Stimulated activated naive CD8-positive, alpha-beta T cell treated with anti-CD3 and anti-CD28 coated beads, Interleukin-15, amount 100 ng/mL, for 72 hours (primary cell): ENCODE results near the gene IL17RA.
"Not testable (repeated sequence)": the region's sequence is repeated elsewhere in the genome, so short reads cannot be mapped to it uniquely, and the experiment has no call there.

Experiments
- ATAC-seq: fragments of 150-1000 bp; cut with Tn5 transposase; 2 replicates; pipeline ENCODE4 v1.10.0; 2021; ENCODE audit warnings: mild to moderate bottlenecking, moderate library complexity
- DNase-seq, 2 donors: peaks; one replicate each; pipeline ENCODE4 v3.0.0; 2021 to 2022
- H3K27ac Mint-ChIP-seq, 2 donors: one replicate each; pipeline ENCODE4 v1.8.0; 2022; ENCODE audit warnings: mild to moderate bottlenecking in 2 of 2, mixed read lengths in 2 of 2, moderate library complexity in 2 of 2
- H3K27me3 Mint-ChIP-seq: one replicate; pipeline ENCODE4 v1.8.0; 2022; ENCODE audit warnings: mixed read lengths
- H3K4me1 Mint-ChIP-seq: one replicate; pipeline ENCODE4 v1.8.0; 2022; ENCODE audit warnings: mild to moderate bottlenecking, mixed read lengths
- H3K4me3 Mint-ChIP-seq, 2 donors: one replicate each; pipeline ENCODE4 v1.8.0; 2022; ENCODE audit warnings: mild to moderate bottlenecking in 2 of 2, mixed read lengths in 2 of 2, moderate library complexity in 1 of 2
- H3K9me3 Mint-ChIP-seq, 2 donors: one replicate each; pipeline ENCODE4 v1.8.0; 2022; ENCODE audit warnings: mixed read lengths in 2 of 2

IL17RA gene

GRCh38 chr22:17143101-17143500 lies 58.3 kb downstream of the IL17RA start:
- no peak for ATAC-seq
- peaks cover 5% of the 10 kb centered on the region for H3K4me1 Mint-ChIP-seq
- H3K9me3 Mint-ChIP-seq = no peaks in the 10 kb centered on the region
- H3K27ac Mint-ChIP-seq = peak overlapping the region in 1 of 2 donors; percentile 8
- H3K27me3 Mint-ChIP-seq = no peaks in the 10 kb centered on the region
- H3K4me3 Mint-ChIP-seq = no peak overlapping the region
- DNase-seq = no peak

DNA sequence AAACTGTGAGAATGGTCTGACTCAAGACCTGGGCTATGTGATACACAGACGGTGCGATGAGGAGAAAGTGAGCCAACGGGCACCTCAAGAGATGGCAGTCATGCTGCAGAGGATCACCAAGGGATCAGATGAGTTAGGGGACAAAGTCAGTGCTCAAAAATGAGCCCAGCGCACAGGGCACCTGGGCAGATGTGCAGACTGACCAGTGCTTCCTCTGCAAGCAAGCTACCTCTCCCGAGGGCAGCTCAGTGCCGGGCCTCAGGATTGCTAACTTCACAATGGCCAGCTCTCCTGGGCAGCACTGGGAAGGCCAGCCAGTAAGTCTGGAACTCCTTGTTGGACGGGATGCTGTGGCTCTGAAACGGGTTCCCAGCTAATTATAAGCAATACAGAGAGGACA lies 59.0 kb downstream of the IL17RA start:
- Mint-ChIP-seq H3K27me3 (no peaks in the 10 kb centered on the region), H3K4me3 (no peak overlapping the region), H3K9me3 (no peaks in the 10 kb centered on the region), H3K4me1 (peaks cover 8% of the 10 kb centered on the region), H3K27ac (no peak overlapping the region)
- no peak for ATAC-seq
- DNase-seq = no peak

GRCh38 chr22:17145021-17145680 lies 60.4 kb downstream of the IL17RA start:
- Mint-ChIP-seq H3K4me1 (peaks cover 14% of the 10 kb centered on the region), H3K27ac (peak overlapping the region in 1 of 2 donors; percentile 78), H3K9me3 (no peaks in the 10 kb centered on the region), H3K4me3 (no peak overlapping the region), H3K27me3 (no peaks in the 10 kb centered on the region)
- DNase-seq = no peak
- ATAC-seq = no peak

DNA sequence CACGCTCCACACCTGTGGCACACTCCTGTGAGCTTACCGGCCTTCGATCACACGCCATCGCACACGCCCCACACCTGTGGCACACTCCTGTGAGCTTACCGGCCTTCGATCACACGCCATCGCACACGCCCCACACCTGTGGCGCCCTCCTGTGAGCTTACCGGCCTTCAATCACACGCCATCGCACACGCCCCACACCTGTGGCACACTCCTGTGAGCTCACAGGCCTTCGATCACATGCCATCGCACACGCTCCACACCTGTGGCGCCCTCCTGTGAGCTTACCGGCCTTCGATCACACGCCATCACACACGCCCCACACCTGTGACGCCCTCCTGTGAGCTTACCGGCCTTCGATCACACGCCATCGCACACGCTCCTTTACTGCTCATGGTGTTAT lies 62.7 kb downstream of the IL17RA start:
- DNase-seq, ATAC-seq, H3K9me3 Mint-ChIP-seq, H3K4me3 Mint-ChIP-seq, H3K27me3 Mint-ChIP-seq: not testable (repeated sequence)
- peak overlapping the region in 1 of 2 donors; percentile 71 for H3K27ac Mint-ChIP-seq
- peaks cover 25% of the 10 kb centered on the region for H3K4me1 Mint-ChIP-seq

- no peaks in the 10 kb centered on the region for H3K27me3 Mint-ChIP-seq
- ATAC-seq (no peak), DNase-seq (no peak)
- no peaks in the 10 kb centered on the region for H3K9me3 Mint-ChIP-seq
- peaks cover 36% of the 10 kb centered on the region for H3K4me1 Mint-ChIP-seq
- no peak overlapping the region for H3K27ac Mint-ChIP-seq
- no peak overlapping the region for H3K4me3 Mint-ChIP-seq
These were observed 64.4 kb downstream of the IL17RA start for GRCh38 chr22:17149076-17149815.

- no peak overlapping the region for H3K4me3 Mint-ChIP-seq
- H3K9me3 Mint-ChIP-seq = no peaks in the 10 kb centered on the region
- no peak for DNase-seq
- H3K27ac Mint-ChIP-seq = peak overlapping the region in 1 of 2 donors; percentile 22
- no peaks in the 10 kb centered on the region for H3K27me3 Mint-ChIP-seq
- peaks cover 64% of the 10 kb centered on the region for H3K4me1 Mint-ChIP-seq
- no peak for ATAC-seq
These were observed 67.5 kb downstream of the IL17RA start for GRCh38 chr22:17152340-17152739.

GRCh38 chr22:17152971-17153370 lies 68.2 kb downstream of the IL17RA start:
- ATAC-seq (no peak), DNase-seq (no peak)
- Mint-ChIP-seq H3K27me3 (no peaks in the 10 kb centered on the region), H3K4me1 (peaks cover 66% of the 10 kb centered on the region), H3K9me3 (no peaks in the 10 kb centered on the region), H3K27ac (no peak overlapping the region), H3K4me3 (no peak overlapping the region)

- DNase-seq (no peak), ATAC-seq (no peak)
- peak overlapping the region; percentile 24 to 53 for H3K4me3 Mint-ChIP-seq
- peaks cover 72% of the 10 kb centered on the region for H3K4me1 Mint-ChIP-seq
- no peaks in the 10 kb centered on the region for H3K9me3 Mint-ChIP-seq
- no peaks in the 10 kb centered on the region for H3K27me3 Mint-ChIP-seq
- no peak overlapping the region for H3K27ac Mint-ChIP-seq
These were observed 71.1 kb downstream of the IL17RA start for GRCh38 chr22:17155941-17156340.

GRCh38 chr22:17157714-17158113 lies 72.9 kb downstream of the IL17RA start:
- H3K27me3 Mint-ChIP-seq = no peaks in the 10 kb centered on the region
- no peaks in the 10 kb centered on the region for H3K9me3 Mint-ChIP-seq
- DNase-seq = no peak
- no peak overlapping the region for H3K27ac Mint-ChIP-seq
- peaks cover 59% of the 10 kb centered on the region for H3K4me1 Mint-ChIP-seq
- H3K4me3 Mint-ChIP-seq = peak overlapping the region; percentile 84 to 95
- ATAC-seq = no peak

GRCh38 chr22:17158176-17158567 lies 73.4 kb downstream of the IL17RA start:
- Mint-ChIP-seq H3K9me3 (no peaks in the 10 kb centered on the region), H3K27me3 (no peaks in the 10 kb centered on the region), H3K27ac (peak overlapping the region; percentile 90 to 93), H3K4me1 (peaks cover 55% of the 10 kb centered on the region), H3K4me3 (peak overlapping the region; percentile 84 to 95)
- no peak for DNase-seq
- no peak for ATAC-seq

GRCh38 chr22:17158568-17159503 lies 74.0 kb downstream of the IL17RA start, which contains the start of gene HDHD5:
TSS of gene HDHD5 (minus strand) at chr22:17159277. CDS start at chr22:17159251, 26 bp downstream.
- DNase-seq (peak; percentile 76 to 85), ATAC-seq (peak; percentile 90)
- H3K4me1 Mint-ChIP-seq = peaks cover 50% of the 10 kb centered on the region
- H3K9me3 Mint-ChIP-seq = no peaks in the 10 kb centered on the region
- no peaks in the 10 kb centered on the region for H3K27me3 Mint-ChIP-seq
- H3K4me3 Mint-ChIP-seq = peak within 1 kb of the TSS; percentile 84 to 95
- peak within 1 kb of the TSS; percentile 90 to 93 for H3K27ac Mint-ChIP-seq

DNA sequence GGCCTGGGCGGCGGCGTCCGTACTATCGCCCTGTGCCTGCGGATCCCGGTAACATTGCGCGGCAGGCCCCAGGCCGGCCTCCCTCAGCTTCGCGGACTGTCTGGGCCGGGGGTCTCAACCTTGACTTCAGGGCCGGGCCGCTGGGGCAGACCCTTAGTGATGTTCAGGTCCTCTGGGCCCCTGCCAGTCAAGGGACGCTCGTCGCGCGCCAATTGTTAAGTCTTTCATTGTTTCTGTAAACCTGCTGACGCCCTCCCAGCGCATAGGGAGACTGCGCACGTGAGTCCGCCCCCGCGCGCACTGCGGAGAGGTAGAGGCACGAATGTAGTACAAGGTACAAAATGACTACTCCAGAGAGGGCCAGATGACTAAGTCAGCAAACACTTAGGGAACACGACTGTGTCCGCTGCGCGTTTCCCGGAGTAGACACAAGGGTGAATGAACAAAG lies 74.7 kb downstream of the IL17RA start:
- H3K27me3 Mint-ChIP-seq = no peaks in the 10 kb centered on the region
- ATAC-seq (peak; percentile 66), DNase-seq (peak; percentile 45 to 69)
- peak overlapping the region; percentile 84 to 95 for H3K4me3 Mint-ChIP-seq
- H3K27ac Mint-ChIP-seq = peak overlapping the region; percentile 52 to 59
- peaks cover 50% of the 10 kb centered on the region for H3K4me1 Mint-ChIP-seq
- H3K9me3 Mint-ChIP-seq = no peaks in the 10 kb centered on the region

DNA sequence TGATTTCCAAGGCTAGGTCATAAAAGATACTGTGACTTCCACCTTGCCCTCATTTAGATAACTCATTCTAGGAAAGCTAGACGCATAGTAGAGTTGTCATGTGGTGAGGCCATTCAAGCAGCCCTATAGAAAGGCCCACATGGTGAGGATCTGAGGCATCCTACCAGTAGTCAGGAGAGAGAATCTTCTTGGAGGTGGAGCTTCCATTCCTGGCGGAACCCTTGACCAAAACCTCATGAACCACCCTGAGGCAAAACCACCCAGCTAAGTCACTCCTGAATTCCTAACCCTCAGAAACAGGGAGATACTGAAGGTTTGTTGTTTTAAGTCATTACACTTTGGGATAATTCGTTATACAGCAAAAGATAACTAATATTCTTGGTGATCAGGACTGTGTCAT lies 77.2 kb downstream of the IL17RA start:
- peaks cover 29% of the 10 kb centered on the region for H3K4me1 Mint-ChIP-seq
- H3K27ac Mint-ChIP-seq = no peak overlapping the region
- ATAC-seq (no peak), DNase-seq (no peak)
- H3K27me3 Mint-ChIP-seq = no peaks in the 10 kb centered on the region
- H3K9me3 Mint-ChIP-seq = no peaks in the 10 kb centered on the region
- H3K4me3 Mint-ChIP-seq = no peak overlapping the region

GRCh38 chr22:17162731-17163130 lies 77.9 kb downstream of the IL17RA start:
- H3K27ac Mint-ChIP-seq = no peak overlapping the region
- no peaks in the 10 kb centered on the region for H3K9me3 Mint-ChIP-seq
- H3K4me1 Mint-ChIP-seq = peaks cover 22% of the 10 kb centered on the region
- no peak for DNase-seq
- H3K4me3 Mint-ChIP-seq = no peak overlapping the region
- ATAC-seq = no peak
- no peaks in the 10 kb centered on the region for H3K27me3 Mint-ChIP-seq

GRCh38 chr22:17164392-17165024 lies 79.7 kb downstream of the IL17RA start:
- Mint-ChIP-seq H3K27me3 (peaks cover 6% of the 10 kb centered on the region), H3K27ac (no peak overlapping the region), H3K9me3 (no peaks in the 10 kb centered on the region), H3K4me1 (peaks cover 10% of the 10 kb centered on the region), H3K4me3 (no peak overlapping the region)
- DNase-seq (no peak), ATAC-seq (no peak)
